CD4-positive, alpha-beta T cell (primary cell): ENCODE results near the gene SLC30A2. TPM values are rescaled to one million over a fixed set of nuclear protein-coding genes. Genes with fewer than 3 reads are reported as not detected.

Source experiments
- ATAC-seq: fragments of 200-7000 bp; cut with Tn5 transposase; one replicate; pipeline ENCODE4 v1.10.0; 2022; ENCODE audit warnings: mild to moderate bottlenecking; ENCODE audit not compliant: poor library complexity
- CTCF ChIA-PET: fragments of 350-600 bp; sonication (Branson Sonifier 250); formaldehyde crosslinking; loops from one replicate; lab custom pipeline; 2021; ENCODE audit warnings: antibody characterized with exemption, inconsistent platforms; lab: Charles Lee
- POLR2A ChIA-PET: fragments of 350-600 bp; sonication (Branson Sonifier 250); formaldehyde crosslinking; loops from one replicate; lab custom pipeline; 2021; ENCODE audit warnings: antibody characterized with exemption, inconsistent platforms; lab: Charles Lee
- DNase-seq, 14 experiments: peaks; one replicate each; pipeline ENCODE4 v3.0.0-alpha.2; 2013 to 2020; ENCODE audit warnings: mixed read lengths in 2 of 14
- H3K27ac ChIP-seq, 2 donors: one replicate each; pipeline versions ENCODE4 v1.5.1 to v1.7.0; 2013; ENCODE audit warnings: low read length in 2 of 2, low read depth in 1 of 2, mild to moderate bottlenecking in 1 of 2
- H3K27me3 ChIP-seq, 2 experiments: 1 replicate in 1 of 2; 2 replicates in 1 of 2; pipeline versions ENCODE4 v1.6.1 to v1.7.0; 2013; ENCODE audit warnings: low read length in 2 of 2, control low read depth in 1 of 2, mild to moderate bottlenecking in 1 of 2, moderate library complexity in 1 of 2; ENCODE audit not compliant: insufficient read depth in 2 of 2, control insufficient read depth in 1 of 2
- H3K36me3 ChIP-seq: one replicate; pipeline ENCODE4 v1.6.1; 2013; ENCODE audit warnings: low read length, control low read depth; ENCODE audit not compliant: insufficient read depth
- H3K4me1 ChIP-seq: one replicate; pipeline ENCODE4 v1.6.1; 2013; ENCODE audit warnings: low read length, control low read depth; ENCODE audit not compliant: insufficient read depth
- H3K4me3 ChIP-seq: one replicate; pipeline ENCODE4 v1.5.1; 2013; ENCODE audit warnings: mild to moderate bottlenecking, low read length, moderate library complexity
- H3K9me3 ChIP-seq, 2 experiments: 1 replicate in 1 of 2; 2 replicates in 1 of 2; pipeline versions ENCODE4 v1.6.1 to v1.7.0; 2013; ENCODE audit warnings: low read length in 2 of 2, mild to moderate bottlenecking in 2 of 2, control low read depth in 1 of 2, moderate library complexity in 1 of 2; ENCODE audit not compliant: control insufficient read depth in 1 of 2, insufficient read depth in 1 of 2
- H3K27ac Mint-ChIP-seq: one replicate; pipeline ENCODE4 v1.8.0; 2020; ENCODE audit warnings: mixed read lengths
- H3K27me3 Mint-ChIP-seq: one replicate; pipeline ENCODE4 v1.8.0; 2021; ENCODE audit warnings: mixed read lengths
- H3K36me3 Mint-ChIP-seq: one replicate; pipeline ENCODE4 v1.8.0; 2021; ENCODE audit warnings: low read depth, mixed read lengths
- H3K4me1 Mint-ChIP-seq: one replicate; pipeline ENCODE4 v1.8.0; 2021; ENCODE audit warnings: low read depth, mixed read lengths
- H3K4me3 Mint-ChIP-seq: one replicate; pipeline ENCODE4 v1.8.0; 2020; ENCODE audit warnings: mild to moderate bottlenecking, mixed read lengths
- H3K9me3 Mint-ChIP-seq: one replicate; pipeline ENCODE4 v1.8.0; 2020; ENCODE audit warnings: mixed read lengths
- intact Hi-C, 2 experiments: fragments of 100-400 bp; cut with DNase I in 1 of 2; cut with micrococcal nuclease in 1 of 2; formaldehyde crosslinking; loops; one replicate each; pipeline versions ENCODE4 v1.15.1 to v1.9.0; 2023 to 2025; cut with DNase I, micrococcal nuclease
- total RNA-seq, 174 experiments: library from RNA in 2 of 174; stranded (reverse) in 2 of 174; gene quantifications; one replicate each; pipeline ENCODE4 v1.2.3 and lab custom pipeline; 2021 to 2026
- TF ChIP-seq, protein P1 (sequence below): fragments of 200-600 bp; IDR thresholded peaks from one replicate; pipeline ENCODE4 v1.8.0; 2022; ENCODE audit warnings: antibody characterized with exemption, mild to moderate bottlenecking

SLC30A2 gene
- total RNA-seq, 2 experiments from 2014 or later, result not detected

DNA sequence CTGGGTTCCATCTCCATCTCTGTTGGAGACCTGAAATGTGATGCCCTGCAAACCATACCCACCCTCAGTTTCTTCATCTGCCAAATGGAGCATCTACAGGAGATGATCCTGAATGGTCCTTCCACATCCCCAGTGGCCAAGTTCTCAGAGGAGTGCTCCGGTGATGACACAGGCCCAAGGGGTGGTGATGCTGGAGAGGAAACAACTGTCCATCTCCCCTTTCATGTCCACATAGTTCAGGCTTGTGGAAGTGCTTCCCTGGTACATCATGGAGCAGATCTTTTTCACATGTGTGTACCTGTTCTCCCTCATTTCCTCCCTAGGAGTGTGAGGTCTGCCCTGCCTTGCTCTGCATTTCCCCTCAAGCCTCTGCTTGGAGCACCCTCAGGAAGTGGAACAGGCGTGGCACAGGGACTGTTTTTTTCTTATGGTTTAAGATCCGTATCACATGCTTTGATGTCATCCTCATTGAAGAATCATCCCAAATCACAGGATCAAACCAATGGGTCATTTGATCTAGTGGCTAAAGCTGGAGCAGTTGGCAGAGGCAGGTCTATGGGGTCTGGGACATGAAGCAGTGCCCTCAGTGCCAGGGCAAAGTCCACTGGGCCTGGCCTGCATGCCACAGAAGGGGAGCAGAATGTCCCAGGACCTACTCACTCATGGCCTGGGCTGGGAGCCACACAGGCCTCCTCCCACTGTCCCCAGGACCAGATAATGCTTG lies 29.7 kb upstream of the SLC30A2 start:
- no peaks in the 10 kb centered on the region for H3K36me3 ChIP-seq
- Mint-ChIP-seq H3K36me3 (no peaks in the 10 kb centered on the region), H3K27ac (no peak overlapping the region), H3K27me3 (peaks cover 15% of the 10 kb centered on the region), H3K9me3 (no peaks in the 10 kb centered on the region), H3K4me3 (no peak overlapping the region), H3K4me1 (peaks cover 8% of the 10 kb centered on the region)
- H3K4me3 ChIP-seq, result no peak overlapping the region
- peaks cover 0 to 3% of the 10 kb centered on the region in 2 experiments for H3K9me3 ChIP-seq
- intact Hi-C loops, result no loop called here
- H3K27ac ChIP-seq, result no peak overlapping the region
- DNase-seq, result no peak
- peaks cover 7% of the 10 kb centered on the region for H3K4me1 ChIP-seq
- H3K27me3 ChIP-seq, result peaks cover 5 to 11% of the 10 kb centered on the region in 2 experiments
- TF ChIP-seq, protein P1, sequence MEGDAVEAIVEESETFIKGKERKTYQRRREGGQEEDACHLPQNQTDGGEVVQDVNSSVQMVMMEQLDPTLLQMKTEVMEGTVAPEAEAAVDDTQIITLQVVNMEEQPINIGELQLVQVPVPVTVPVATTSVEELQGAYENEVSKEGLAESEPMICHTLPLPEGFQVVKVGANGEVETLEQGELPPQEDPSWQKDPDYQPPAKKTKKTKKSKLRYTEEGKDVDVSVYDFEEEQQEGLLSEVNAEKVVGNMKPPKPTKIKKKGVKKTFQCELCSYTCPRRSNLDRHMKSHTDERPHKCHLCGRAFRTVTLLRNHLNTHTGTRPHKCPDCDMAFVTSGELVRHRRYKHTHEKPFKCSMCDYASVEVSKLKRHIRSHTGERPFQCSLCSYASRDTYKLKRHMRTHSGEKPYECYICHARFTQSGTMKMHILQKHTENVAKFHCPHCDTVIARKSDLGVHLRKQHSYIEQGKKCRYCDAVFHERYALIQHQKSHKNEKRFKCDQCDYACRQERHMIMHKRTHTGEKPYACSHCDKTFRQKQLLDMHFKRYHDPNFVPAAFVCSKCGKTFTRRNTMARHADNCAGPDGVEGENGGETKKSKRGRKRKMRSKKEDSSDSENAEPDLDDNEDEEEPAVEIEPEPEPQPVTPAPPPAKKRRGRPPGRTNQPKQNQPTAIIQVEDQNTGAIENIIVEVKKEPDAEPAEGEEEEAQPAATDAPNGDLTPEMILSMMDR, result no peak
- ChIA-PET CTCF (interaction anchor here (0.6 kb wide), 1 partner anchor 138 kb away, joined by 6 read pairs; no protein-coding TSS in a partner anchor), POLR2A (no interaction called here)
- no peak for ATAC-seq

DNA sequence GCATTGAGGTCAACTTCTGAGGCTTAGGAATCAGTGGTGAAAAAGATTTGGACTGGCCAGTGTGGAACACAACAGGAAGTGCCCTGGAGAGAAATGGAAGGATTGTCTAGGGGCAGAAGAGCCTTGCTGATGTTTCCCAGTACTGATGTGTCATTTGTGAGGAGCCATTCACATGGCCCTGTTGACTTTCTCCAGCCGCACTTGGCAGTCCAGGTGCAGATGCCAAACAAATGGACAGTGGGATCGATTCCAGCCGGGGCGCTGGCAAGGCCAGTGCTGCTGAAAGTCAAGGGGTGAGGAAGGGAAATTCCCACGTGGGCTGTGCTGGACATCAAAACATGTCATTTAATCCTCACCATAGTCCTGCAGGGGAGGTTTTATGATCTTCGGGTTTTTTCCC lies 26.4 kb upstream of the SLC30A2 start:
- H3K9me3 ChIP-seq, result peaks cover 0 to 3% of the 10 kb centered on the region in 2 experiments
- Mint-ChIP-seq H3K27me3 (peaks cover 10% of the 10 kb centered on the region), H3K27ac (no peak overlapping the region), H3K9me3 (no peaks in the 10 kb centered on the region), H3K36me3 (no peaks in the 10 kb centered on the region), H3K4me3 (no peak overlapping the region), H3K4me1 (peaks cover 8% of the 10 kb centered on the region)
- no peaks in the 10 kb centered on the region for H3K36me3 ChIP-seq
- peaks cover 7% of the 10 kb centered on the region for H3K4me1 ChIP-seq
- no peak for ATAC-seq
- H3K27me3 ChIP-seq, result peaks cover 0 to 11% of the 10 kb centered on the region in 2 experiments
- CTCF ChIA-PET, result no interaction called here
- DNase-seq, result no peak
- intact Hi-C loops, result no loop called here
- TF ChIP-seq, protein P1, result no peak
- no peak overlapping the region for H3K4me3 ChIP-seq
- H3K27ac ChIP-seq, result no peak overlapping the region
- POLR2A ChIA-PET, result no interaction called here

DNA sequence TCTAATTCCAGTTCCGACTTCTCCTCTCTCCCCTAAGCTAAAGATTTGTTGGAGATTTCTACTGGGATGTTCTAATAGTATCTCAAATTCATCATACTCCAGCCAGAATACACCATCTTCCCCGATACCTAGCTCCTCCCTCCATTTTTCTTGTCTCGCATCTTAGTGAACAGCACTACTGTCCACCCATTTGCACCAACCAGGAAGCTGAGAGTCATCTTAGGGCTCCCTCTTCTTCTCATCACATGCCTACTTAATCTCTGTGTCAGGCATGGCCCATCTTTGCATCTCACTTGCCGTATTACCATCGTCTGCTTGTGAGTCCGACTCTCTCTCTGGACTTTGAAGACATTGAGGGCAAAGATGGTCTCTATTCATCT lies 25.0 kb upstream of the SLC30A2 start:
- H3K27me3 ChIP-seq, result peaks cover 0 to 11% of the 10 kb centered on the region in 2 experiments
- ATAC-seq, result no peak
- no peaks in the 10 kb centered on the region for H3K36me3 ChIP-seq
- no peak overlapping the region for H3K4me3 Mint-ChIP-seq
- no peak for DNase-seq
- TF ChIP-seq, protein P1, result no peak
- H3K27ac ChIP-seq, result no peak overlapping the region
- H3K27me3 Mint-ChIP-seq, result peaks cover 10% of the 10 kb centered on the region
- peaks cover 5% of the 10 kb centered on the region for H3K4me1 ChIP-seq
- H3K27ac Mint-ChIP-seq, result no peak overlapping the region
- H3K4me3 ChIP-seq, result no peak overlapping the region
- POLR2A ChIA-PET, result no interaction called here
- intact Hi-C loops, result no loop called here
- no peaks in the 10 kb centered on the region for H3K9me3 ChIP-seq
- peaks cover 7% of the 10 kb centered on the region for H3K4me1 Mint-ChIP-seq
- CTCF ChIA-PET, result no interaction called here
- H3K36me3 Mint-ChIP-seq, result no peaks in the 10 kb centered on the region
- H3K9me3 Mint-ChIP-seq, result no peaks in the 10 kb centered on the region
